Measurements from ENCODE around the gene EEF1A2. TPM values are rescaled to one million over a fixed set of nuclear protein-coding genes. Genes with fewer than 3 reads are reported as not detected.

The EEF1A2 gene
- total and polyA plus RNA-seq, 4 donors: 0.05 to 0.12 TPM; not detected in 2

- H3K27ac ChIP-seq (ENCODE audit: low read depth in 1 of 2, low read length in 2 of 2): peak within 1 kb of the TSS; percentile 57 to 63
- no peaks in the 10 kb centered on the region for H3K36me3 ChIP-seq (ENCODE audit: control insufficient read depth in 4 of 4, insufficient read depth in 3 of 4, low read depth in 1 of 4, low read length in 3 of 4)
- H3K9ac ChIP-seq (ENCODE audit: low read depth in 1 of 2, low read length in 2 of 2): peak within 1 kb of the TSS in 1 of 2 donors; percentile 56
- H3K4me1 ChIP-seq (ENCODE audit: control insufficient read depth in 4 of 4, insufficient read depth in 4 of 4, low read length in 3 of 4): peaks cover 10 to 28% (median 19%) of the 10 kb centered on the region in 4 donors
- peak within 1 kb of the TSS in 2 of 3 donors; percentile 33 to 40 for H3K4me3 ChIP-seq (ENCODE audit: low read depth in 1 of 3, low read length in 3 of 3)
- 71% methylated on average over 29 of the region's 29 CpGs for WGBS
- DNase-seq (ENCODE audit: low spot score): no peak
- no peak for TF ChIP-seq ZBTB33 (IDR thresholded peaks at IDR 0.05)
- H3K9me3 ChIP-seq (ENCODE audit: control insufficient read depth in 4 of 4, low read length in 3 of 4): no peaks in the 10 kb centered on the region
- no peaks in the 10 kb centered on the region for H3K27me3 ChIP-seq (ENCODE audit: control insufficient read depth in 4 of 4, insufficient read depth in 4 of 4, low read length in 3 of 4)
Measured at GRCh38 chr20:63536997-63537524, 38.2 kb upstream of the EEF1A2 start, which contains the start of gene PTK6. Gene PTK6, minus strand, starts transcription at chr20:63537376. Its CDS starts 62 bp downstream, at chr20:63537314.

- Histone ChIP-seq H3K4me1 (ENCODE audit: control insufficient read depth in 4 of 4, insufficient read depth in 4 of 4, low read length in 3 of 4) (peaks cover 10 to 28% (median 19%) of the 10 kb centered on the region in 4 donors), H3K4me3 (ENCODE audit: low read depth in 1 of 3, low read length in 3 of 3) (no peak overlapping the region), H3K36me3 (ENCODE audit: control insufficient read depth in 4 of 4, insufficient read depth in 3 of 4, low read depth in 1 of 4, low read length in 3 of 4) (no peaks in the 10 kb centered on the region), H3K9ac (ENCODE audit: low read depth in 1 of 2, low read length in 2 of 2) (no peak overlapping the region), H3K27ac (ENCODE audit: low read depth in 1 of 2, low read length in 2 of 2) (peak overlapping the region; percentile 57 to 63), H3K9me3 (ENCODE audit: control insufficient read depth in 4 of 4, low read length in 3 of 4) (no peaks in the 10 kb centered on the region), H3K27me3 (ENCODE audit: control insufficient read depth in 4 of 4, insufficient read depth in 4 of 4, low read length in 3 of 4) (no peaks in the 10 kb centered on the region)
- no peak for TF ChIP-seq HNF4G (IDR thresholded peaks at IDR 0.05)
- no peak for TF ChIP-seq MAX (IDR thresholded peaks at IDR 0.05)
- TF ChIP-seq CTCF (IDR thresholded peaks at IDR 0.05; ENCODE audit: low read depth, low read length, missing input control): no peak
- TF ChIP-seq FOXA1 (IDR thresholded peaks at IDR 0.05): no peak
- TF ChIP-seq REST (IDR thresholded peaks at IDR 0.05): no peak
- no peak for TF ChIP-seq GABPA (IDR thresholded peaks at IDR 0.05 in 1 of 2, conservative IDR thresholded peaks at IDR 0.05 in 1 of 2)
- no peak for TF ChIP-seq EGR1 (IDR thresholded peaks at IDR 0.05; ENCODE audit: low read depth in 2 of 2)
- no peak for TF ChIP-seq ATF3 (IDR thresholded peaks at IDR 0.05)
- TF ChIP-seq FOXA2 (IDR thresholded peaks at IDR 0.05): no peak
- TF ChIP-seq YY1 (IDR thresholded peaks at IDR 0.05): no peak
- no peak for TF ChIP-seq SP1 (IDR thresholded peaks at IDR 0.05)
- DNase-seq (ENCODE audit: low spot score): no peak
- WGBS: 62% methylated on average over 35 of the region's 35 CpGs
Measured at GRCh38 chr20:63536241-63536977, 37.5 kb upstream of the EEF1A2 start.
